ENCODE data around the gene UPK3BL2. TPM values are rescaled to one million over a fixed set of nuclear protein-coding genes. Genes with fewer than 3 reads are reported as not detected.
"Not testable (repeated sequence)": the region's sequence is repeated elsewhere in the genome, so short reads cannot be mapped to it uniquely, and the experiment has no call there.

Gene UPK3BL2
- total and polyA plus RNA-seq, 2 experiments from 2014 or later = 0.99 to 1.5 TPM

DNA sequence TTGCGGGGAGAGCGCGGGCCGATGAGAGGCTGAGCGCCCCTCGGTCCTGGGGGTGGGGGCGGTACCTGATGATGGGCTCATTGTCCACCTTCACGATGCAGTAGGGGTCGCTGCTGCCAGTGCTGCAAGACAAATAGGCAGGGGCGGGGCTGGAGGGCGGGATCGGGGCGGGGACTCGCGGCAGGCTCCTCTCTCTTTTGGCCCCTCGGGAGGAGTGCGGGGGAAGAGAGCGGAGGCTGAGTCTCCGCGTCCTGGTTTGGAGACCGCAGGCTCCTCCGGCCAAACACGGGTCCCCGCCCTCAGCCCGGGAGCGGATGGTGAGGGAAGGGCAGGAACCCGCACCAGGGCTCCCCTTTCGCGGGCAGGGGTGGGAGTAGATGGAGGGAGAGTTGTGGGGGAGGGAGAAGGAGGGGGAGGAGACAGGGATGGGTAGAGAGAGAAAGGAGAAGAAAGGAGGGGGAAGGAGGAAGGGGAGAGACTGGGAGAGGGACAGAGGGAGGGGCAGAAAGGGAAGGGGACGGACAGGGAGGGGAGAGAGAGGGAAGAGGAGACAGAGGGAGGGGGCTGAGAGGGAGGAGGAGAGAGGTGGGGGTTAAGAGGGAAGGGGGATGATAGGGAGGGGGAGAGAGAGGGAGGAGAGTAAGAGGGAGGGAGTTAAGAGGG is 31.5 kb downstream of the UPK3BL2 start:
- H3K36me3 Mint-ChIP-seq (ENCODE audit: low read depth); H3K27ac ChIP-seq (ENCODE audit: low read depth); H3K4me2 ChIP-seq; H3K79me2 ChIP-seq (replicated peaks; ENCODE audit: insufficient read depth); H3K27me3 ChIP-seq (ENCODE audit: insufficient read depth); H3K4me1 Mint-ChIP-seq; H3K4me3 ChIP-seq; H4K20me1 ChIP-seq (replicated peaks; ENCODE audit: insufficient read depth); H3K9me3 Mint-ChIP-seq; H3K9me2 ChIP-seq (ENCODE audit: insufficient read depth); H3F3A ChIP-seq (replicated peaks; ENCODE audit: low read depth); H3K4me3 Mint-ChIP-seq; H2AFZ ChIP-seq; H3K27me3 Mint-ChIP-seq (ENCODE audit: insufficient read depth, low read depth, poor library complexity); H3K4me1 ChIP-seq (ENCODE audit: insufficient read depth); H3K27ac Mint-ChIP-seq; H3K36me3 ChIP-seq (ENCODE audit: insufficient read depth); DNase-seq (ENCODE audit: low spot score): not testable (repeated sequence)
- ATAC-seq = peak; percentile 74

DNA sequence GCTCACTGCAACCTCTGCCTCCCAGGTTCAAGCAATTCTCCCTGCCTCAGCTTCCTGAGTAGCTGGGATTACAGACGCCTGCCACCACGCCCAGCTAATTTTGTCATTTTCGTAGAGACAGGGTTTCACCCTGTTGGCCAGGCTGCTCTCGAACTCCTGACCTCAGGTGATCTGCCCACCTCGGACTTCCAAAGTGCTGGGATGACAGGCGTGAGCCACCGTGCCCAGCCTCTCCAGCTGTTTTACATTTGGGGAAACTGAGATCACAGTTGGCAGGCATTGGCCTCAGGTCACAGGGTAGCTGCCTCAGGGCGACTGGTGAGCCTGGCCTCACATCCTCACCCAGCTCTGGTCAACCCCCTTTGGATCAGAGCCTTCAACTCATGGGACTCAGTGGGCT is 32.9 kb downstream of the UPK3BL2 start:
- not testable (repeated sequence) for H3K9me2 ChIP-seq (ENCODE audit: insufficient read depth); ATAC-seq; H3K4me1 ChIP-seq (ENCODE audit: insufficient read depth); DNase-seq (ENCODE audit: low spot score); H3K27ac Mint-ChIP-seq; H3K27ac ChIP-seq (ENCODE audit: low read depth); H3K79me2 ChIP-seq (replicated peaks; ENCODE audit: insufficient read depth); H3K4me1 Mint-ChIP-seq; H3K36me3 ChIP-seq (ENCODE audit: insufficient read depth); H4K20me1 ChIP-seq (replicated peaks; ENCODE audit: insufficient read depth); H3K27me3 ChIP-seq (ENCODE audit: insufficient read depth); H3K4me3 ChIP-seq; H3K4me2 ChIP-seq; H3K27me3 Mint-ChIP-seq (ENCODE audit: insufficient read depth, low read depth, poor library complexity); H3F3A ChIP-seq (replicated peaks; ENCODE audit: low read depth); H3K4me3 Mint-ChIP-seq; H3K36me3 Mint-ChIP-seq (ENCODE audit: low read depth); H3K9me3 Mint-ChIP-seq; H2AFZ ChIP-seq

- not testable (repeated sequence) for H3K27ac ChIP-seq (ENCODE audit: low read depth); H2AFZ ChIP-seq; H3F3A ChIP-seq (replicated peaks; ENCODE audit: low read depth); H3K36me3 ChIP-seq (ENCODE audit: insufficient read depth); H3K79me2 ChIP-seq (replicated peaks; ENCODE audit: insufficient read depth); ATAC-seq; H3K27me3 ChIP-seq (ENCODE audit: insufficient read depth); H3K27ac Mint-ChIP-seq; H3K4me1 ChIP-seq (ENCODE audit: insufficient read depth); DNase-seq (ENCODE audit: low spot score); H3K9me3 Mint-ChIP-seq; H4K20me1 ChIP-seq (replicated peaks; ENCODE audit: insufficient read depth); H3K27me3 Mint-ChIP-seq (ENCODE audit: insufficient read depth, low read depth, poor library complexity); H3K9me2 ChIP-seq (ENCODE audit: insufficient read depth); H3K4me3 ChIP-seq; H3K36me3 Mint-ChIP-seq (ENCODE audit: low read depth); H3K4me3 Mint-ChIP-seq; H3K4me1 Mint-ChIP-seq; H3K4me2 ChIP-seq
Observed at GRCh38 chr7:102507410-102508088, 35.9 kb downstream of the UPK3BL2 start.

DNA sequence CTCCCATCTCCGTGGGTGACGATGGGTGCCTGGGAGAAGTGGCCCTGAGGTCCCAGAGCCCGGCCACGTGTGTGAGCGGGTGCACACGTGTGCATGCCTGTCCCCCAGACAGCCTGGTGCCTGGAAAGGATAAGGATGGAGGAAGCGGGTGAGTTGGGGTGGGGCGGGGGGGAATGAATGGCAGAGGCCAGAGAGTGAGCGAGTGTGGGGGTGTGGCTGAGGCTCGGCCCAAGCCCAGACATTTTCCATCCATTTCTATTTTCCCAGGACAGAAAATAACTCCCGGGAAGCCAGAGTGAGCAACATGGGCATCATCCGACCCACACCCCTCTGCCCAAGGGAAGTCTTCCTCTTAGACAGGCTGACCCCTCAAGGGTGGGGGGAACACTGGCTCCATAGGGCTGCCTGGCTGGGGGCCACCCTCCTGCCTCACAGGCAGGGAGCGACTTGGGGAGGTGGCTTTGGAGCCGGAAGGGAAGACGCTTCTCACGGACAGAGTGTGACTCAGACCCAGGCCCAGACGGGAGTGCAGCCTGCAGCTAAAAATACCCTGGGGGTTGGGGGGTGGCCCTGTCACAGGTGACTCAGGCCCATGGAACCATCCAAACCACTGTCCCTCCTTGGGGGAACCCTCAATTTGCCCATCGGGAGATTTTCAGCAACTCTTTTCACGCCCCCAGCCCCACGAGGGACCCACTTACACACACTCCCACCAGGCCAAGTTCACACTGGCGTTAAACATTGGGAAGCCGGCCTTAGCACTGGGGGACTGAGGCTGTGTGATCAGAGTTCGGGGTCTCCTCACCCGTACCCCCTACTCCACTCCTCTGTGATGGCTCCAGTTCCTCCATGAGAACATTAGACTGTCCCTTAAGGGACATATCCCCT is 38.0 kb downstream of the UPK3BL2 start:
- not testable (repeated sequence) for DNase-seq (ENCODE audit: low spot score); H2AFZ ChIP-seq; H3K27ac Mint-ChIP-seq; H3K36me3 ChIP-seq (ENCODE audit: insufficient read depth); H3F3A ChIP-seq (replicated peaks; ENCODE audit: low read depth); H3K9me3 Mint-ChIP-seq; H3K9me2 ChIP-seq (ENCODE audit: insufficient read depth); H3K4me3 Mint-ChIP-seq; H3K4me1 Mint-ChIP-seq; H3K27me3 ChIP-seq (ENCODE audit: insufficient read depth); H3K4me2 ChIP-seq; H3K27ac ChIP-seq (ENCODE audit: low read depth); H3K27me3 Mint-ChIP-seq (ENCODE audit: insufficient read depth, low read depth, poor library complexity); H4K20me1 ChIP-seq (replicated peaks; ENCODE audit: insufficient read depth); H3K36me3 Mint-ChIP-seq (ENCODE audit: low read depth); H3K79me2 ChIP-seq (replicated peaks; ENCODE audit: insufficient read depth); H3K4me1 ChIP-seq (ENCODE audit: insufficient read depth); H3K4me3 ChIP-seq
- peak; percentile 48; the same call in 2 of the 3 replicates for ATAC-seq

DNA sequence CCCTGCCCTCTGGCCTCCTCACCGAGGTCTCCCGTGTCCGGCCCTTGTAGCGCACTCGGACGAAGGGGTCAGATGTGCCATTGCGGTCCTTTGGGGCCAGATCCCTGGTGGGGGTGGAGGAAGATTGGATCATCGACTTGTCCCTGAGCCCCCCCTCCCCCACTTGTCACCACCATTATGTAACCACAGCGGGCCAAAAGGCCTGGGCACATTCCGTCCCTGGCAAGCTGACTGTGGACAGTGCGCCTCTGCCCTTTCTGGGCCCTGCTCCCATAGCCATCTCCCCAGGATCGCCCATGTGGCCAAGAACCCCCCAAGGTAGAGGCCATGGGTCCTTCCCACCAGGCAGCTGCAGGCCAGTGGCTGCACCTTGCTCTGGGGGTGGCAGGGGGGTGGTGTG is 40.4 kb downstream of the UPK3BL2 start:
- not testable (repeated sequence) for H4K20me1 ChIP-seq (replicated peaks; ENCODE audit: insufficient read depth); H3K27me3 Mint-ChIP-seq (ENCODE audit: insufficient read depth, low read depth, poor library complexity); H3K27ac Mint-ChIP-seq; H3K4me1 Mint-ChIP-seq; H3K4me3 ChIP-seq; H3K9me3 Mint-ChIP-seq; ATAC-seq; H3K4me1 ChIP-seq (ENCODE audit: insufficient read depth); H3K4me2 ChIP-seq; DNase-seq (ENCODE audit: low spot score); H3K36me3 ChIP-seq (ENCODE audit: insufficient read depth); H2AFZ ChIP-seq; H3K27me3 ChIP-seq (ENCODE audit: insufficient read depth); H3K27ac ChIP-seq (ENCODE audit: low read depth); H3K36me3 Mint-ChIP-seq (ENCODE audit: low read depth); H3K4me3 Mint-ChIP-seq; H3K79me2 ChIP-seq (replicated peaks; ENCODE audit: insufficient read depth); H3F3A ChIP-seq (replicated peaks; ENCODE audit: low read depth); H3K9me2 ChIP-seq (ENCODE audit: insufficient read depth)

- not testable (repeated sequence) for H3K4me3 Mint-ChIP-seq; H3K27me3 Mint-ChIP-seq (ENCODE audit: insufficient read depth, low read depth, poor library complexity); H4K20me1 ChIP-seq (replicated peaks; ENCODE audit: insufficient read depth); H3K9me2 ChIP-seq (ENCODE audit: insufficient read depth); H3F3A ChIP-seq (replicated peaks; ENCODE audit: low read depth); H3K27ac ChIP-seq (ENCODE audit: low read depth); H3K27me3 ChIP-seq (ENCODE audit: insufficient read depth); H3K9me3 Mint-ChIP-seq; H2AFZ ChIP-seq; H3K79me2 ChIP-seq (replicated peaks; ENCODE audit: insufficient read depth); H3K4me1 ChIP-seq (ENCODE audit: insufficient read depth); H3K27ac Mint-ChIP-seq; DNase-seq (ENCODE audit: low spot score); H3K4me3 ChIP-seq; ATAC-seq; H3K36me3 Mint-ChIP-seq (ENCODE audit: low read depth); H3K4me2 ChIP-seq; H3K4me1 Mint-ChIP-seq; H3K36me3 ChIP-seq (ENCODE audit: insufficient read depth)
Observed at GRCh38 chr7:102498321-102498720, 45.2 kb downstream of the UPK3BL2 start.
